DND-41 (cell line): ENCODE measurements around the gene TLCD5.

Experiments used
- CTCF ChIP-seq: IDR thresholded peaks from 2 replicates; pipeline ENCODE4 v1.5.1; 2012; ENCODE audit warnings: borderline replicate concordance, low read length, moderate library complexity, mild to moderate bottlenecking; ENCODE audit not compliant: poor library complexity, severe bottlenecking; ENCODE audit errors: extremely low read depth
- EZH2 ChIP-seq: IDR thresholded peaks from 3 replicates; pipeline ENCODE4 v1.6.1; 2012; ENCODE audit warnings: borderline replicate concordance, low read depth, mild to moderate bottlenecking, moderate library complexity, low read length, inconsistent platforms; ENCODE audit not compliant: severe bottlenecking

GRCh38 chr11:120290956-120291355 lies 34.1 kb upstream of the TLCD5 start:
- no peak for TF ChIP-seq EZH2
- TF ChIP-seq CTCF, result no peak
